SK-N-SH (cell line): ENCODE data around the gene XRCC6.

Experiments
- ELF1 ChIP-seq: IDR thresholded peaks from 2 replicates; pipeline ENCODE4 v1.4.0; 2012
- FOXM1 ChIP-seq: IDR thresholded peaks from 2 replicates; pipeline ENCODE4 v1.4.0; 2012; ENCODE audit warnings: low read depth, mild to moderate bottlenecking
- NRF1 ChIP-seq: IDR thresholded peaks from 2 replicates; pipeline ENCODE4 v1.6.1; 2012; ENCODE audit warnings: low read depth, mild to moderate bottlenecking, low read length
- POLR2AphosphoS5 ChIP-seq: IDR thresholded peaks from 2 replicates; pipeline ENCODE4 v1.6.1; 2012; ENCODE audit warnings: low read depth, low read length
- RAD21 ChIP-seq: IDR thresholded peaks from 2 replicates; pipeline ENCODE4 v1.6.1; 2012; ENCODE audit warnings: mild to moderate bottlenecking, low read length
- TAF1 ChIP-seq: IDR thresholded peaks from 2 replicates; pipeline ENCODE4 v1.6.1; 2012; ENCODE audit warnings: low read depth, mild to moderate bottlenecking, low read length, moderate library complexity, borderline replicate concordance
- YY1 ChIP-seq: IDR thresholded peaks from 2 replicates; pipeline ENCODE4 v1.4.0; 2012; ENCODE audit warnings: low read depth, mild to moderate bottlenecking
- TF ChIP-seq, protein P1 (sequence below): fragments of 200-600 bp; sonication (generic); IDR thresholded peaks from 2 replicates; pipeline ENCODE4 v1.6.1; 2017; ENCODE audit warnings: antibody characterized with exemption, mild to moderate bottlenecking, moderate library complexity
- TF ChIP-seq, protein P2 (sequence below): IDR thresholded peaks from 2 replicates; pipeline ENCODE4 v1.4.0; 2012; ENCODE audit warnings: low read depth
- TF ChIP-seq, protein P3 (sequence below): IDR thresholded peaks from 2 replicates; pipeline ENCODE4 v1.6.1; 2012; ENCODE audit warnings: mild to moderate bottlenecking, low read depth, low read length, moderate library complexity

DNA sequence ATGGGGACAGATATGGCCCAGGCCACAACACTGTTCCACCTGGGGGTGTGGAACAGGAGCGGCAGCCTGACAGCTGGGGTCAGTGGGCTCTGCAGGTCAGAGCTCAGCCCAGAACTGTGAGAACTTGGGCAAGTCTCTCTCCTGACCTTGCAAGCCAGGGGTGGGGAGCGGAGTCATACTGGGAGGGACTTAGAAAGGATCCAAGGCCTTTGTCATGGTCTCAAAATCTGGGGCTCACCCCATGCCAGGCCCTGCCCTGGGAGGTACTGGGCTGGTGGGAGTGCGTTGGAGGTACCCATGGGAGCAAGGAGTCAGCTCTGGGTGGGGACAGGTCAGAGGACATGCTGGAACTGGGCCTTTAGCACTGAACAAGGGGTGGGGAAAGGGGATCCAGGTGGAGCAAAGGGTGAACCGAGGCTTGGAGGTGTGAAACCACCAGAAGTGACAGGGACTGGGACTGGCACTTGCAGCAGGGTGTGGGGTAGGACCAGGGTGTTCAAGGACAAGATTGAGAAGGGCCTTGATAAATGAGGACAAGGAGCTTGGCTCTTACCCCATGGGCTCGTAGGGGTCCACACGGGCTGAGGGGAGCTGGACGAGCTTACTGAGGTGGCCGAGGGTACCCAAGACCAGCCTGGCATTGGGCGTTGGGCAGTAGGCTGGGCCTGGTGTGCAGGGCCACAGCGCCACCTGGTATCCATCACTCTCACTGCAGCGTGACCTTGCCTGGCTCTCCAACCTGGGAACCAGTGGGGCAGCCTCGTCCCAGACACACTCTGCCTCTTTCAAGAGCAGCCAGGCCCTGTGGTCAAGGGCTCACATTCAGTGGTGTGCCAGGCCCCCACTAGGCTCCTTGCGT is 24.1 kb upstream of the XRCC6 start:
- no peak for TF ChIP-seq TAF1
- no peak for TF ChIP-seq FOXM1
- TF ChIP-seq POLR2AphosphoS5, result no peak
- no peak for TF ChIP-seq YY1
- TF ChIP-seq, protein P1, sequence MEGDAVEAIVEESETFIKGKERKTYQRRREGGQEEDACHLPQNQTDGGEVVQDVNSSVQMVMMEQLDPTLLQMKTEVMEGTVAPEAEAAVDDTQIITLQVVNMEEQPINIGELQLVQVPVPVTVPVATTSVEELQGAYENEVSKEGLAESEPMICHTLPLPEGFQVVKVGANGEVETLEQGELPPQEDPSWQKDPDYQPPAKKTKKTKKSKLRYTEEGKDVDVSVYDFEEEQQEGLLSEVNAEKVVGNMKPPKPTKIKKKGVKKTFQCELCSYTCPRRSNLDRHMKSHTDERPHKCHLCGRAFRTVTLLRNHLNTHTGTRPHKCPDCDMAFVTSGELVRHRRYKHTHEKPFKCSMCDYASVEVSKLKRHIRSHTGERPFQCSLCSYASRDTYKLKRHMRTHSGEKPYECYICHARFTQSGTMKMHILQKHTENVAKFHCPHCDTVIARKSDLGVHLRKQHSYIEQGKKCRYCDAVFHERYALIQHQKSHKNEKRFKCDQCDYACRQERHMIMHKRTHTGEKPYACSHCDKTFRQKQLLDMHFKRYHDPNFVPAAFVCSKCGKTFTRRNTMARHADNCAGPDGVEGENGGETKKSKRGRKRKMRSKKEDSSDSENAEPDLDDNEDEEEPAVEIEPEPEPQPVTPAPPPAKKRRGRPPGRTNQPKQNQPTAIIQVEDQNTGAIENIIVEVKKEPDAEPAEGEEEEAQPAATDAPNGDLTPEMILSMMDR, result peak; percentile 63
- TF ChIP-seq, protein P2, sequence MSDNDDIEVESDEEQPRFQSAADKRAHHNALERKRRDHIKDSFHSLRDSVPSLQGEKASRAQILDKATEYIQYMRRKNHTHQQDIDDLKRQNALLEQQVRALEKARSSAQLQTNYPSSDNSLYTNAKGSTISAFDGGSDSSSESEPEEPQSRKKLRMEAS, result no peak
- no peak for TF ChIP-seq NRF1
- TF ChIP-seq, protein P3, sequence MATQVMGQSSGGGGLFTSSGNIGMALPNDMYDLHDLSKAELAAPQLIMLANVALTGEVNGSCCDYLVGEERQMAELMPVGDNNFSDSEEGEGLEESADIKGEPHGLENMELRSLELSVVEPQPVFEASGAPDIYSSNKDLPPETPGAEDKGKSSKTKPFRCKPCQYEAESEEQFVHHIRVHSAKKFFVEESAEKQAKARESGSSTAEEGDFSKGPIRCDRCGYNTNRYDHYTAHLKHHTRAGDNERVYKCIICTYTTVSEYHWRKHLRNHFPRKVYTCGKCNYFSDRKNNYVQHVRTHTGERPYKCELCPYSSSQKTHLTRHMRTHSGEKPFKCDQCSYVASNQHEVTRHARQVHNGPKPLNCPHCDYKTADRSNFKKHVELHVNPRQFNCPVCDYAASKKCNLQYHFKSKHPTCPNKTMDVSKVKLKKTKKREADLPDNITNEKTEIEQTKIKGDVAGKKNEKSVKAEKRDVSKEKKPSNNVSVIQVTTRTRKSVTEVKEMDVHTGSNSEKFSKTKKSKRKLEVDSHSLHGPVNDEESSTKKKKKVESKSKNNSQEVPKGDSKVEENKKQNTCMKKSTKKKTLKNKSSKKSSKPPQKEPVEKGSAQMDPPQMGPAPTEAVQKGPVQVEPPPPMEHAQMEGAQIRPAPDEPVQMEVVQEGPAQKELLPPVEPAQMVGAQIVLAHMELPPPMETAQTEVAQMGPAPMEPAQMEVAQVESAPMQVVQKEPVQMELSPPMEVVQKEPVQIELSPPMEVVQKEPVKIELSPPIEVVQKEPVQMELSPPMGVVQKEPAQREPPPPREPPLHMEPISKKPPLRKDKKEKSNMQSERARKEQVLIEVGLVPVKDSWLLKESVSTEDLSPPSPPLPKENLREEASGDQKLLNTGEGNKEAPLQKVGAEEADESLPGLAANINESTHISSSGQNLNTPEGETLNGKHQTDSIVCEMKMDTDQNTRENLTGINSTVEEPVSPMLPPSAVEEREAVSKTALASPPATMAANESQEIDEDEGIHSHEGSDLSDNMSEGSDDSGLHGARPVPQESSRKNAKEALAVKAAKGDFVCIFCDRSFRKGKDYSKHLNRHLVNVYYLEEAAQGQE, result no peak
- TF ChIP-seq RAD21, result peak; percentile 78
- no peak for TF ChIP-seq ELF1
